Effector memory CD4-positive, alpha-beta T cell (primary cell): ENCODE measurements around the gene NMT2.
A peak's percentile ranks its signal among the peaks of the same experiment; 100 is the strongest.

Experiments
- DNase-seq, 3 donors: peaks; one replicate each; pipeline ENCODE4 v3.0.0-alpha.2; 2020
- H3K27ac ChIP-seq: 2 replicates; pipeline ENCODE4 v1.7.0; 2013; ENCODE audit warnings: mild to moderate bottlenecking, low read length, moderate library complexity; ENCODE audit not compliant: insufficient read depth, poor library complexity, severe bottlenecking
- H3K27me3 ChIP-seq: replicated peaks from 2 replicates; pipeline ENCODE4 v1.7.0; 2013; ENCODE audit warnings: mild to moderate bottlenecking, low read length; ENCODE audit not compliant: insufficient read depth, control insufficient read depth, poor library complexity, severe bottlenecking
- H3K36me3 ChIP-seq: 2 replicates; pipeline ENCODE4 v1.7.0; 2013; ENCODE audit warnings: mild to moderate bottlenecking, low read length, moderate library complexity; ENCODE audit not compliant: control insufficient read depth, insufficient read depth
- H3K4me1 ChIP-seq: 2 replicates; pipeline ENCODE4 v1.7.0; 2013; ENCODE audit warnings: low read length, mild to moderate bottlenecking; ENCODE audit not compliant: control insufficient read depth, insufficient read depth, poor library complexity, severe bottlenecking
- H3K4me3 ChIP-seq: 2 replicates; pipeline ENCODE4 v1.7.0; 2013; ENCODE audit warnings: low read length, low read depth, mild to moderate bottlenecking; ENCODE audit not compliant: insufficient read depth, poor library complexity, severe bottlenecking
- H3K9me3 ChIP-seq: 2 replicates; pipeline ENCODE4 v1.7.0; 2013; ENCODE audit warnings: mild to moderate bottlenecking, low read length, moderate library complexity; ENCODE audit not compliant: control insufficient read depth

The NMT2 gene

GRCh38 chr10:15166325-15166724 lies 2.2 kb downstream of the NMT2 start:
- Histone ChIP-seq H3K36me3 (no peaks in the 10 kb centered on the region), H3K27me3 (no peaks in the 10 kb centered on the region), H3K4me3 (peak overlapping the region; percentile 91), H3K27ac (no peak overlapping the region), H3K4me1 (peaks cover 29% of the 10 kb centered on the region), H3K9me3 (no peaks in the 10 kb centered on the region)
- DNase-seq, result no peak

GRCh38 chr10:15163253-15163828 lies 5.2 kb downstream of the NMT2 start:
- Histone ChIP-seq H3K36me3 (no peaks in the 10 kb centered on the region), H3K27me3 (no peaks in the 10 kb centered on the region), H3K4me1 (peaks cover 5% of the 10 kb centered on the region), H3K9me3 (no peaks in the 10 kb centered on the region), H3K27ac (no peak overlapping the region), H3K4me3 (no peak overlapping the region)
- DNase-seq, result no peak

GRCh38 chr10:15158972-15159371 lies 9.5 kb downstream of the NMT2 start:
- Histone ChIP-seq H3K4me1 (no peaks in the 10 kb centered on the region), H3K9me3 (no peaks in the 10 kb centered on the region)

GRCh38 chr10:15158448-15158847 lies 10.0 kb downstream of the NMT2 start:
- no peaks in the 10 kb centered on the region for H3K9me3 ChIP-seq
- no peaks in the 10 kb centered on the region for H3K27me3 ChIP-seq
- no peak for DNase-seq
- peaks cover 4% of the 10 kb centered on the region for H3K36me3 ChIP-seq
- no peak overlapping the region for H3K27ac ChIP-seq
- no peaks in the 10 kb centered on the region for H3K4me1 ChIP-seq
- H3K4me3 ChIP-seq, result no peak overlapping the region

More at GRCh38 chr10:15158972-15159371, 9.5 kb downstream of the NMT2 start:
- peaks cover 2% of the 10 kb centered on the region for H3K36me3 ChIP-seq
- H3K4me3 ChIP-seq, result no peak overlapping the region
- H3K27me3 ChIP-seq, result no peaks in the 10 kb centered on the region
- DNase-seq, result no peak
- H3K27ac ChIP-seq, result no peak overlapping the region

GRCh38 chr10:15155978-15156656 lies 12.4 kb downstream of the NMT2 start:
- peaks cover 4% of the 10 kb centered on the region for H3K36me3 ChIP-seq
- H3K27me3 ChIP-seq, result no peaks in the 10 kb centered on the region
- H3K4me1 ChIP-seq, result no peaks in the 10 kb centered on the region
- DNase-seq, result no peak
- no peak overlapping the region for H3K4me3 ChIP-seq
- no peaks in the 10 kb centered on the region for H3K9me3 ChIP-seq
- no peak overlapping the region for H3K27ac ChIP-seq

- H3K36me3 ChIP-seq, result peaks cover 4% of the 10 kb centered on the region
- H3K4me3 ChIP-seq, result no peak overlapping the region
- no peaks in the 10 kb centered on the region for H3K27me3 ChIP-seq
- DNase-seq, result no peak
- H3K4me1 ChIP-seq, result no peaks in the 10 kb centered on the region
- H3K27ac ChIP-seq, result no peak overlapping the region
- no peaks in the 10 kb centered on the region for H3K9me3 ChIP-seq
Observed at GRCh38 chr10:15152556-15152955, 15.9 kb downstream of the NMT2 start.

- Histone ChIP-seq H3K27me3 (no peaks in the 10 kb centered on the region), H3K36me3 (peaks cover 4% of the 10 kb centered on the region), H3K27ac (no peak overlapping the region), H3K9me3 (no peaks in the 10 kb centered on the region), H3K4me3 (no peak overlapping the region), H3K4me1 (peaks cover 3% of the 10 kb centered on the region)
- DNase-seq, result no peak
Observed at GRCh38 chr10:15150563-15150962, 17.9 kb downstream of the NMT2 start.

GRCh38 chr10:15149042-15149771 lies 19.3 kb downstream of the NMT2 start:
- no peaks in the 10 kb centered on the region for H3K9me3 ChIP-seq
- no peak overlapping the region for H3K4me3 ChIP-seq
- peaks cover 4% of the 10 kb centered on the region for H3K36me3 ChIP-seq
- no peaks in the 10 kb centered on the region for H3K27me3 ChIP-seq
- H3K4me1 ChIP-seq, result peaks cover 3% of the 10 kb centered on the region
- no peak for DNase-seq
- no peak overlapping the region for H3K27ac ChIP-seq

GRCh38 chr10:15147594-15148392 lies 20.7 kb downstream of the NMT2 start:
- Histone ChIP-seq H3K36me3 (no peaks in the 10 kb centered on the region), H3K27me3 (no peaks in the 10 kb centered on the region), H3K4me1 (peaks cover 3% of the 10 kb centered on the region), H3K9me3 (no peaks in the 10 kb centered on the region), H3K4me3 (no peak overlapping the region), H3K27ac (no peak overlapping the region)
- no peak for DNase-seq
